Tibial nerve (tissue), 4 donors: ENCODE measurements around the gene POMT2.

Experiments used
- CTCF ChIP-seq, 5 experiments: fragments of 200-600 bp in 3 of 5; fragments of 450-650 bp in 2 of 5; sonication (generic) in 3 of 5; IDR thresholded peaks; one replicate each; pipeline ENCODE4 v1.5.1; 2016 to 2019; ENCODE audit warnings: antibody characterized with exemption in 5 of 5, mild to moderate bottlenecking in 3 of 5, moderate library complexity in 2 of 5
- EP300 ChIP-seq, 2 donors: sonication (generic); formaldehyde crosslinking; IDR thresholded peaks; one replicate each; pipeline ENCODE4 v1.6.1; 2017; ENCODE audit warnings: antibody characterized with exemption in 2 of 2, mild to moderate bottlenecking in 1 of 2

GRCh38 chr14:77275601-77276017, 45.1 kb downstream of the POMT2 start:
- no peak for TF ChIP-seq CTCF (IDR thresholded peaks at IDR 0.05)
- TF ChIP-seq EP300 (IDR thresholded peaks at IDR 0.05), result no peak
